Neural crest cell (in vitro differentiated cells): ENCODE results near the gene OR6J1. TPM values are rescaled to one million over a fixed set of nuclear protein-coding genes. Genes with fewer than 3 reads are reported as not detected.

Experiments used
- DNase-seq: peaks from one replicate; pipeline ENCODE4 v3.0.0; 2021; ENCODE audit warnings: low read depth, mixed read lengths, low spot score
- H3K27ac Mint-ChIP-seq: one replicate; pipeline ENCODE4 v1.8.0; 2021; ENCODE audit warnings: mild to moderate bottlenecking, mixed read lengths; ENCODE audit not compliant: unreplicated experiment
- H3K27me3 Mint-ChIP-seq: 2 replicates; pipeline ENCODE4 v1.8.0; 2021; ENCODE audit warnings: low read depth, mild to moderate bottlenecking, mixed read lengths
- H3K36me3 Mint-ChIP-seq: 2 replicates; pipeline ENCODE4 v1.8.0; 2021; ENCODE audit warnings: low read depth, mild to moderate bottlenecking, mixed read lengths
- H3K4me1 Mint-ChIP-seq: 2 replicates; pipeline ENCODE4 v1.8.0; 2021; ENCODE audit warnings: mixed read lengths
- H3K4me3 Mint-ChIP-seq: one replicate; pipeline ENCODE4 v1.8.0; 2021; ENCODE audit warnings: mild to moderate bottlenecking, mixed read lengths
- H3K9me3 Mint-ChIP-seq: 2 replicates; pipeline ENCODE4 v1.8.0; 2021; ENCODE audit warnings: mixed read lengths
- total RNA-seq: library from RNA; stranded (reverse); gene quantifications from 2 replicates; pipeline ENCODE4 v1.2.1, GENCODE V29; 2021
- TF ChIP-seq, protein P1 (sequence below): fragments of 200-600 bp; sonication (generic); conservative IDR thresholded peaks from 2 replicates; pipeline ENCODE4 v1.5.0; 2021; ENCODE audit warnings: antibody characterized with exemption, mild to moderate bottlenecking

OR6J1 gene
- total RNA-seq, 1 donor from 2014 or later = not detected

GRCh38 chr14:22634233-22634900 lies 9.8 kb downstream of the OR6J1 start:
- no peaks in the 10 kb centered on the region for H3K4me1 Mint-ChIP-seq
- peaks cover 12% of the 10 kb centered on the region for H3K9me3 Mint-ChIP-seq
- no peaks in the 10 kb centered on the region for H3K27me3 Mint-ChIP-seq
- no peak for DNase-seq
- H3K36me3 Mint-ChIP-seq = peaks cover 5% of the 10 kb centered on the region
- H3K4me3 Mint-ChIP-seq = no peak overlapping the region
- H3K27ac Mint-ChIP-seq = no peak overlapping the region
- TF ChIP-seq, protein P1, sequence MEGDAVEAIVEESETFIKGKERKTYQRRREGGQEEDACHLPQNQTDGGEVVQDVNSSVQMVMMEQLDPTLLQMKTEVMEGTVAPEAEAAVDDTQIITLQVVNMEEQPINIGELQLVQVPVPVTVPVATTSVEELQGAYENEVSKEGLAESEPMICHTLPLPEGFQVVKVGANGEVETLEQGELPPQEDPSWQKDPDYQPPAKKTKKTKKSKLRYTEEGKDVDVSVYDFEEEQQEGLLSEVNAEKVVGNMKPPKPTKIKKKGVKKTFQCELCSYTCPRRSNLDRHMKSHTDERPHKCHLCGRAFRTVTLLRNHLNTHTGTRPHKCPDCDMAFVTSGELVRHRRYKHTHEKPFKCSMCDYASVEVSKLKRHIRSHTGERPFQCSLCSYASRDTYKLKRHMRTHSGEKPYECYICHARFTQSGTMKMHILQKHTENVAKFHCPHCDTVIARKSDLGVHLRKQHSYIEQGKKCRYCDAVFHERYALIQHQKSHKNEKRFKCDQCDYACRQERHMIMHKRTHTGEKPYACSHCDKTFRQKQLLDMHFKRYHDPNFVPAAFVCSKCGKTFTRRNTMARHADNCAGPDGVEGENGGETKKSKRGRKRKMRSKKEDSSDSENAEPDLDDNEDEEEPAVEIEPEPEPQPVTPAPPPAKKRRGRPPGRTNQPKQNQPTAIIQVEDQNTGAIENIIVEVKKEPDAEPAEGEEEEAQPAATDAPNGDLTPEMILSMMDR = no peak

DNA sequence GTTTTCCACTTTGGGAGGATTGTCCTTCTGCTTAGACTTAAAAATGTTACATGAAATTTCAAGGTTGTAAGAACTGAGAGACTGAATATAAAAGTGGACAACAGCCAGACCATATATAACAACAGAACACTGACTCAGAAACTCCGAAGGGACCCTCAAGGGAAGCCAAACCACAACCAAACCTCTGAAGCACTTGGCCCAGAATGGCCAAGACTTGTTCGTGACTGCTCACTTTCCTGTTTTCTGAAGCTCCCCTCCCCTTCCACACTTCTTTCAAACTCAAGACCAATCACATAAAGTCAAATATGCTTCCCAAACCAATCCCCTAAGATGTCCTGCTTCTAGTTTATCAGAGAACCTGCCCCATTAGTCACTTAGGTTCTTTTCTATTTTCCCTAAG lies 13.7 kb downstream of the OR6J1 start:
- Mint-ChIP-seq H3K4me1 (no peaks in the 10 kb centered on the region), H3K36me3 (peaks cover under 1% of the 10 kb centered on the region), H3K9me3 (peaks cover 12% of the 10 kb centered on the region), H3K27me3 (no peaks in the 10 kb centered on the region), H3K4me3 (no peak overlapping the region), H3K27ac (no peak overlapping the region)
- TF ChIP-seq, protein P1 = no peak
- no peak for DNase-seq

DNA sequence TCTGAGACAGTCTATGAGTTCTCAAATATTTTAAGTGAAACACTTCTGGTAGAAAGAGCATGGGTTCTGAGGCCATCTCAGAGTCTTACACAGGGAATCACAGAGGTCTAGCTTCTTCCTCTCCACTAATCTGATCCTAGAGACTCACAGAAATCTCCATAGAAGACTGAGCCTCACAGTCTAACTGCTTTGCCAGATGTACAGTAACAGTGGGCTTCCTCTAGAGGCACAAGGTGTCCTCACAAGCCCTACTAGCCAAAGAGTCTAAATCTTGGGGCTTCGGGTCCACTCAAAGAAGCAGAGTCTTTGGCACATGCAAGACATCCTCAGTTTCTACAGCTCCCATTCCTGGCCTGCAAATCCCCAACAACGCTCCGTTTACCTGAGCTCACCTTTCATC lies 14.1 kb downstream of the OR6J1 start:
- H3K27me3 Mint-ChIP-seq = no peaks in the 10 kb centered on the region
- H3K27ac Mint-ChIP-seq = no peak overlapping the region
- H3K4me3 Mint-ChIP-seq = no peak overlapping the region

GRCh38 chr14:22629361-22629760 lies 14.8 kb downstream of the OR6J1 start:
- H3K27ac Mint-ChIP-seq = no peak overlapping the region
- TF ChIP-seq, protein P1 = no peak
- no peaks in the 10 kb centered on the region for H3K27me3 Mint-ChIP-seq
- DNase-seq = no peak
- H3K4me3 Mint-ChIP-seq = no peak overlapping the region
- no peaks in the 10 kb centered on the region for H3K4me1 Mint-ChIP-seq
- H3K36me3 Mint-ChIP-seq = no peaks in the 10 kb centered on the region
- H3K9me3 Mint-ChIP-seq = peaks cover 10% of the 10 kb centered on the region

More for the DNA sequence above, 14.1 kb downstream of the OR6J1 start:
- TF ChIP-seq, protein P1 = no peak
- H3K36me3 Mint-ChIP-seq = no peaks in the 10 kb centered on the region
- peaks cover 12% of the 10 kb centered on the region for H3K9me3 Mint-ChIP-seq
- H3K4me1 Mint-ChIP-seq = no peaks in the 10 kb centered on the region
- no peak for DNase-seq

GRCh38 chr14:22627506-22628263 lies 16.5 kb downstream of the OR6J1 start:
- H3K4me3 Mint-ChIP-seq = no peak overlapping the region
- no peaks in the 10 kb centered on the region for H3K36me3 Mint-ChIP-seq
- H3K4me1 Mint-ChIP-seq = no peaks in the 10 kb centered on the region
- TF ChIP-seq, protein P1 = no peak
- DNase-seq = no peak
- H3K27ac Mint-ChIP-seq = no peak overlapping the region
- H3K27me3 Mint-ChIP-seq = no peaks in the 10 kb centered on the region
- peaks cover 6% of the 10 kb centered on the region for H3K9me3 Mint-ChIP-seq
